ENCODE data around the gene CMKLR1. TPM values are rescaled to one million over a fixed set of nuclear protein-coding genes. Genes with fewer than 3 reads are reported as not detected.

Gene CMKLR1
- total and polyA plus RNA-seq, 2 donors (not counting 1 experiment from before 2014, with no cell fraction given), result 0.82 TPM; not detected in 1

- H4K20me1 ChIP-seq (ENCODE audit: control insufficient read depth, extremely low read depth, insufficient read depth, low read length), result no peaks in the 10 kb centered on the region
- H3K4me2 ChIP-seq (ENCODE audit: extremely low read depth, insufficient read depth, low read length), result no peak overlapping the region
- H3K27ac ChIP-seq (ENCODE audit: insufficient read depth, low read length), result no peak overlapping the region
- no peaks in the 10 kb centered on the region for H3K36me3 ChIP-seq (ENCODE audit: control insufficient read depth, insufficient read depth, low read length)
- H3K9me3 ChIP-seq (ENCODE audit: control insufficient read depth, insufficient read depth, low read depth, low read length), result no peaks in the 10 kb centered on the region
- DNase-seq (ENCODE audit: low read depth in 2 of 2), result no peak
- no peak for TF ChIP-seq EZH2 (IDR thresholded peaks at IDR 0.05; ENCODE audit: low read length, missing control alignments)
- TF ChIP-seq CTCF (conservative IDR thresholded peaks at IDR 0.05 in 1 of 2, IDR thresholded peaks at IDR 0.05 in 1 of 2; ENCODE audit: low read depth in 1 of 2, low read length in 2 of 2), result no peak
- H3K4me1 ChIP-seq (ENCODE audit: control insufficient read depth, extremely low read depth, insufficient read depth, low read length), result no peaks in the 10 kb centered on the region
- no peak overlapping the region for H3K4me3 ChIP-seq (replicated peaks in 1 of 4; ENCODE audit: control extremely low read depth in 1 of 4, insufficient read depth in 1 of 4, low read depth in 3 of 4, low read length in 4 of 4)
- no peaks in the 10 kb centered on the region for H3K27me3 ChIP-seq (ENCODE audit: control insufficient read depth, insufficient read depth, low read length)
- H3K79me2 ChIP-seq (ENCODE audit: control insufficient read depth, insufficient read depth, low read length), result no peaks in the 10 kb centered on the region
- no peak overlapping the region for H3K9ac ChIP-seq (ENCODE audit: insufficient read depth, low read length)
- no peak overlapping the region for H2AFZ ChIP-seq (ENCODE audit: low read length)
Measured at GRCh38 chr12:108319277-108320234, 19.6 kb downstream of the CMKLR1 start.

GRCh38 chr12:108318472-108319275, 20.4 kb downstream of the CMKLR1 start:
- Histone ChIP-seq H4K20me1 (ENCODE audit: control insufficient read depth, extremely low read depth, insufficient read depth, low read length) (no peaks in the 10 kb centered on the region), H3K4me3 (replicated peaks in 1 of 4; ENCODE audit: control extremely low read depth in 1 of 4, insufficient read depth in 1 of 4, low read depth in 3 of 4, low read length in 4 of 4) (no peak overlapping the region), H3K9ac (ENCODE audit: insufficient read depth, low read length) (no peak overlapping the region), H2AFZ (ENCODE audit: low read length) (no peak overlapping the region), H3K79me2 (ENCODE audit: control insufficient read depth, insufficient read depth, low read length) (no peaks in the 10 kb centered on the region), H3K36me3 (ENCODE audit: control insufficient read depth, insufficient read depth, low read length) (no peaks in the 10 kb centered on the region), H3K27me3 (ENCODE audit: control insufficient read depth, insufficient read depth, low read length) (no peaks in the 10 kb centered on the region), H3K9me3 (ENCODE audit: control insufficient read depth, insufficient read depth, low read depth, low read length) (no peaks in the 10 kb centered on the region), H3K4me1 (ENCODE audit: control insufficient read depth, extremely low read depth, insufficient read depth, low read length) (no peaks in the 10 kb centered on the region), H3K27ac (ENCODE audit: insufficient read depth, low read length) (no peak overlapping the region), H3K4me2 (ENCODE audit: extremely low read depth, insufficient read depth, low read length) (no peak overlapping the region)
- no peak for DNase-seq (ENCODE audit: low read depth in 2 of 2)
- TF ChIP-seq CTCF (conservative IDR thresholded peaks at IDR 0.05 in 1 of 2, IDR thresholded peaks at IDR 0.05 in 1 of 2; ENCODE audit: low read depth in 1 of 2, low read length in 2 of 2), result no peak
- TF ChIP-seq EZH2 (IDR thresholded peaks at IDR 0.05; ENCODE audit: low read length, missing control alignments), result no peak

Measured in fibroblast of lung (primary cell).